Testis (tissue), 3 donors: ENCODE data around the gene AARS2. TPM values are rescaled to one million over a fixed set of nuclear protein-coding genes. Genes with fewer than 3 reads are reported as not detected.
A peak's percentile ranks its signal among the peaks of the same experiment; 100 is the strongest.

Source experiments
- DNase-seq: peaks from one replicate; pipeline ENCODE4 v3.0.0-alpha.2; 2019
- H3K27ac ChIP-seq, 2 donors: fragments of 200-600 bp; sonication (generic); one replicate each; pipeline ENCODE4 v1.5.1; 2019
- H3K27me3 ChIP-seq: fragments of 200-600 bp; sonication (generic); one replicate; pipeline ENCODE4 v1.5.1; 2019
- H3K36me3 ChIP-seq: fragments of 200-600 bp; sonication (generic); one replicate; pipeline ENCODE4 v1.5.1; 2017; ENCODE audit warnings: low read depth; ENCODE audit errors: missing control alignments
- H3K4me1 ChIP-seq: fragments of 200-600 bp; sonication (generic); one replicate; pipeline ENCODE4 v1.5.1; 2019
- H3K4me3 ChIP-seq, 2 donors: fragments of 200-600 bp; sonication (generic); one replicate each; pipeline ENCODE4 v1.5.1; 2017 to 2019
- H3K9me3 ChIP-seq: fragments of 200-600 bp; sonication (generic); one replicate; pipeline ENCODE4 v1.5.1; 2017
- POLR2A ChIP-seq: fragments of 450-650 bp; IDR thresholded peaks from one replicate; pipeline ENCODE4 v1.6.1; 2017; ENCODE audit warnings: antibody characterized with exemption, mild to moderate bottlenecking, moderate library complexity
- WGBS, 2 donors: methylation state at CpG; one replicate each; pipeline ENCODE4 v1.1.5; 2018; 5-methylcytosine and 5-hydroxymethylcytosine counted together
- intact Hi-C: fragments of 100-400 bp; cut with DNase I; formaldehyde crosslinking; loops from one replicate; pipeline ENCODE4 v1.15.1; 2023; ENCODE audit warnings: low total_unique reads
- polyA plus RNA-seq: library from polyadenylated mRNA; stranded (reverse); fragments of 350-450 nt; fragmentation: Illumina TruSeq; extraction: RNeasy Lipid Tissue Mini Kit (QIAGEN cat#74804); gene quantifications from one replicate; pipeline ENCODE4 v1.2.3, GENCODE V29; 2014; ENCODE audit warnings: low read depth, low replicate concordance; ENCODE audit not compliant: insufficient read depth
- total RNA-seq, 2 donors: library from RNA; depleted of rRNA; stranded (reverse); fragments of >200 nt; gene quantifications; one replicate each; pipeline ENCODE4 v1.2.3, GENCODE V29; 2016
- TF ChIP-seq, protein P1 (sequence below), 3 experiments: fragments of 450-650 bp in 2 of 3; fragments of 200-600 bp in 1 of 3; sonication (generic) in 1 of 3; IDR thresholded peaks; one replicate each; pipeline ENCODE4 v1.5.1; 2016 to 2019; ENCODE audit warnings: antibody characterized with exemption in 3 of 3, mild to moderate bottlenecking in 2 of 3, moderate library complexity in 1 of 3

The AARS2 gene
- total and polyA plus RNA-seq, 3 donors from 2014 or later = 6.2 to 14.6 (median 13.4) TPM

DNA sequence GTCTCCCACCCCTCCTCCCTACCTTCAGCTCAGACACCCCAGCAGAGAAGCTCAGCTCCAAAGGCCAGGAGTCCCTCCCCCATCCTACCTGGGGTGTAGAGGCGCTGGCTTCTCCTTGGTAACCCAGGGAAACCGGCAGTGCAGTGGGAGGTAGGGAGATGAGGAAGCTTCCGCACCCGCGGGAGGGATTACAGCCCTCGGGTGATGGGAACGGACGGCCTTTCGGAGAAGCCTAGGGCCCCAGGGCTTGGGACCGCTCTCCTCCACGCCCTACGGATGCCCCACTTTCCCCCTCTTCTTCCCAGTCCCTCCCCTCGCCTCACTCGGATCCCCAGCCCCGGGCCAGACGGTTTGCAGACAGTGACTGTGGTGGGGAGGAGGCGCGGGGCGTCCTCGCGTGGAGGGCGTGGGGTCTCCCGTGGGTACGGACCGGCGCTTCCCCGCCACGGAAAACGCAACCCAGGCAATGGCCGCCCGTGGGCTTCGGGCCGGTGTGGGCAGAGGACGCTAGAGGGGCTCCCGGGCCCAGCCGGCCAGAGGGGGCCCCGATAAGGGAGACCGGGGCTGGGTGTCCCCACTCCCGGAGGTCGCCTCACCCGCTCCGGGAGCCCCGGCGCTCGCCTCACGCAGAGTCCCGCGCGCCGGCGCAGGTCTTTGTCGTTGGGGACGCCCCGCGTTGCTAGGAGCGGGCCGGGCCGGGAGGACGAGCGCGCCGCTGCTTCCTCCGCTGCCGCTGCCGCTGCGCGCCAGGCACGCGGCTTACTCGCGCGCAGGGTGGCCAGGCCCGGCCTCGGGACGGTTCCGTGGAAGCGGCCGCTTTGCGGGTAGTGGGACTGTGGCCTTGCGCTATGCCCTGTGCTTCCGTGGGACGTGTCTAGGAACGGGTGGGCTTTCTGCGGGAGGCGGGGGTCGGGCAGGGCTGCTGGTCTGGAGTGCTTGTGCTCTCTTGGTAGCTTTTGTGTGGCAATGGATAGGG lies 15.8 kb downstream of the AARS2 start:
- TF ChIP-seq, protein P1, sequence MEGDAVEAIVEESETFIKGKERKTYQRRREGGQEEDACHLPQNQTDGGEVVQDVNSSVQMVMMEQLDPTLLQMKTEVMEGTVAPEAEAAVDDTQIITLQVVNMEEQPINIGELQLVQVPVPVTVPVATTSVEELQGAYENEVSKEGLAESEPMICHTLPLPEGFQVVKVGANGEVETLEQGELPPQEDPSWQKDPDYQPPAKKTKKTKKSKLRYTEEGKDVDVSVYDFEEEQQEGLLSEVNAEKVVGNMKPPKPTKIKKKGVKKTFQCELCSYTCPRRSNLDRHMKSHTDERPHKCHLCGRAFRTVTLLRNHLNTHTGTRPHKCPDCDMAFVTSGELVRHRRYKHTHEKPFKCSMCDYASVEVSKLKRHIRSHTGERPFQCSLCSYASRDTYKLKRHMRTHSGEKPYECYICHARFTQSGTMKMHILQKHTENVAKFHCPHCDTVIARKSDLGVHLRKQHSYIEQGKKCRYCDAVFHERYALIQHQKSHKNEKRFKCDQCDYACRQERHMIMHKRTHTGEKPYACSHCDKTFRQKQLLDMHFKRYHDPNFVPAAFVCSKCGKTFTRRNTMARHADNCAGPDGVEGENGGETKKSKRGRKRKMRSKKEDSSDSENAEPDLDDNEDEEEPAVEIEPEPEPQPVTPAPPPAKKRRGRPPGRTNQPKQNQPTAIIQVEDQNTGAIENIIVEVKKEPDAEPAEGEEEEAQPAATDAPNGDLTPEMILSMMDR (IDR thresholded peaks at IDR 0.05) = no peak
- no peak for TF ChIP-seq POLR2A
- H3K27me3 ChIP-seq = no peaks in the 10 kb centered on the region
- peaks cover 9% of the 10 kb centered on the region for H3K4me1 ChIP-seq
- no peaks in the 10 kb centered on the region for H3K9me3 ChIP-seq
- WGBS, 2 donors = 1% methylated on average over 21 to 79 of the region's 86 CpGs
- peak overlapping the region; percentile 57 to 67 for H3K4me3 ChIP-seq
- DNase-seq = peak; percentile 62
- H3K27ac ChIP-seq = peak overlapping the region in 1 of 2 donors; percentile 10
- no peaks in the 10 kb centered on the region for H3K36me3 ChIP-seq
- intact Hi-C loops = no loop called here

DNA sequence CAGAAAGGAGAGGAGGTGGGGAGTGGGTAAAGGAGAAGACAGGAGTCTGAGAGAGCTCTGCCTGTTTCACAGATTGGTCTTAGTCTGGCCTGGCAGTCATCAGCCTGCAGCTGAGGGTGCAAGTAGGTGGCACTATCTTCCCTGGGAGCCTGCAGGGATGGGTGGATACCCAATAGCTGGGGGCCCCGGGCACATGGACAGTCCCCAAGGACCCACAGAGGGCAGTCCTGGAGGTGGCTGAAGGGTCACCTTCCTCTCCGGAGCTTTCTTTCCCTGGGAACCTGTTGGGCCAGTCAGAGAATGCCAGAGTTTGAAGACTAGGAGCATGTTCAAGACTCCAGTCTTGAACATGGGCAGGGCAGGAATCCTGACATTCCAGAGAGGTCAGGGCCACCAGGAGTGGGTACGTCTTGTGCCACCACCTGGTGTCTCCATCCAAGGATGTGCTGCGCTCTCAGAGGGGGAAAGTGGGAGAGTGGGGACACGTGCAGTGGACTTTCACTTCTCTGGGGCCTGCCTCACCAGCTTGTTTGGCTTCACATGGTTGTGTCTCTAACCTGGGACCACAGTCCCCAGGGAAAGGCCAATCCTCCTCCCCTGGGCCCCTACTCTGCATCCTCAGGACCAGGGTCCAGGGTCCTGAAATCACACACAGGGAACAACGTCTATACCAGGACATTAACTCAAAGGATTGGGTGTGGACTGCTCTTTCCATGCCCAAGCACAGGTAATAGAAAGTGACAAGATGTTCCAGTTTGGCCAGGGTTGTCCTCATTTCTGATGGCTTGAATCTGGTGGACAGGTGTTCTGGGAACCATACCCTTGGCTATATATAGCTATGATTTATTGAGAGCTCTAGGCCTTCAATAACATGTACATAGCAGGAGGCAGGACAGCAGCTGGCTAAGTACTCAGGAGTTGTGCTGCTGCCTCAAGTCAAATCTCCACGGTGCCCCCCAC lies 18.0 kb downstream of the AARS2 start:
- H3K4me3 ChIP-seq = no peak overlapping the region
- 63 to 82% methylated on average over 3 to 7 of the region's 7 CpGs for WGBS, 2 donors
- H3K4me1 ChIP-seq = peaks cover 9% of the 10 kb centered on the region
- H3K36me3 ChIP-seq = no peaks in the 10 kb centered on the region
- H3K9me3 ChIP-seq = no peaks in the 10 kb centered on the region
- DNase-seq = no peak
- H3K27ac ChIP-seq = no peak overlapping the region
- TF ChIP-seq POLR2A = no peak
- TF ChIP-seq, protein P1 (IDR thresholded peaks at IDR 0.05) = no peak
- H3K27me3 ChIP-seq = no peaks in the 10 kb centered on the region
- intact Hi-C loops = no loop called here

DNA sequence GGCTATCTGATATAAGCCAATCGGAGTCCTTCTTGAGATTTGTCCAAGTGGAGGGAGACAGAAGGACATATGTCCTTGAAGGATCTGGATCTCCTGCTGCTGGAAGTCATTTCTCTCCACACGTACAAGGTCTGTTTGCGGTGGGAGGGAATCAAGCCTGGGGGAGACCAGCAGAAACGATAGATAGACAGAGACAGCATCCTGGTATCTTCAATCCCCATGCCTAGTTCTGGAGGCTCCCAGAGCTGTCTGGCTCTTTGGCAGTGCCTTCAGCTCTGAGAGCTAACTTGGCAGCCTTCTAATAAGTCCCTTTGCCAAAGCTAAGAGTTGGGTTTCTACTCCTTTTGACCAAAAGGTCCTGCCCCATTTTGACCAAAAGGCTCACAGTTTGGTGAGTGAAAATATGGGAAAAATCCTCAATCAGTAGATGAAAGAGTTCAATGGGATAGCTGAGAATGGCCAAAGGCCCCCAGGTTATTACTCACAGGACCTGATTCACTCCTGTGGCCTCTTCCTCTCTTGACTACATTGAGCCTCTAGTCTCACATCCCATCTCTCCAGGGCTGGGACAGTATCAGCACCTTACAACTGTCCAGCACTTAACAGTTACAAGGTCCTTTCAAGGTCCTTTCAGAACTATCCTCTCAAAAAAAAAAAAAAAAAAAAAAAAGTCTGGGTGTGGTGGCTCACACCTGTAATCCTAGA lies 20.3 kb downstream of the AARS2 start:
- DNase-seq = no peak
- no peak overlapping the region for H3K27ac ChIP-seq
- WGBS, 2 donors = 72 to 74% methylated on average over 4 of the region's 4 CpGs
- H3K4me1 ChIP-seq = peaks cover 6% of the 10 kb centered on the region
- H3K36me3 ChIP-seq = no peaks in the 10 kb centered on the region
- TF ChIP-seq, protein P1 (IDR thresholded peaks at IDR 0.05) = no peak
- TF ChIP-seq POLR2A = no peak
- H3K27me3 ChIP-seq = no peaks in the 10 kb centered on the region
- no peaks in the 10 kb centered on the region for H3K9me3 ChIP-seq
- H3K4me3 ChIP-seq = no peak overlapping the region
- intact Hi-C loops = no loop called here

DNA sequence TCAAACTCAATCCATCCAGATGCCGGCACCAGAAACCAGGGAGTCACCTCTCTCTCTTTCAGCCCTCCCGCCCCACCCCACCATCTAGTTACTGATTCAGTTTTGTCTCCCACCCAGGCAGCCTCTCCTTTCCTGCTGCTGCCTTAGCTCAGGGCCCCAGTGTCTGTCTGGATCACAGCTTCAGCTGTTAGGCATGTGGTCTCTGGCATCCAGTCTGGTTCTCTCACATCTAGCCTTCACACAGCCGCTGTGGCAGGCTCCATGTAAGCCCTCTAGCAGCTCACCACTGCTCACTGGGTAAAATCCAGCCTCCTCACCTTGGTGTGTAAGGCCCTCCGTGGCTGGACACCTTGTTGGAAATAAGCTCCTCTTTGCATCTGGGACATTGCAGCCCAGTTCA lies 21.3 kb downstream of the AARS2 start:
- H3K27me3 ChIP-seq = no peaks in the 10 kb centered on the region
- 75 to 86% methylated on average over 4 of the region's 4 CpGs for WGBS, 2 donors

More for the DNA sequence above, 21.3 kb downstream of the AARS2 start:
- no peak for DNase-seq
- Histone ChIP-seq H3K4me3 (no peak overlapping the region), H3K36me3 (no peaks in the 10 kb centered on the region), H3K27ac (no peak overlapping the region), H3K9me3 (no peaks in the 10 kb centered on the region), H3K4me1 (peaks cover under 1% of the 10 kb centered on the region)
- intact Hi-C loops = no loop called here
- TF ChIP-seq POLR2A = no peak
- TF ChIP-seq, protein P1 (IDR thresholded peaks at IDR 0.05) = no peak
